ENCODE data around the gene FUT6. TPM values are rescaled to one million over a fixed set of nuclear protein-coding genes. Genes with fewer than 3 reads are reported as not detected.

Gene FUT6
- total RNA-seq, 1 donor from 2014 or later = not detected

GRCh38 chr19:5837761-5838352 lies 1.6 kb downstream of the FUT6 start:
- DNase-seq (ENCODE audit: low spot score in 2 of 2, unreplicated experiment in 2 of 2) = no peak
- Mint-ChIP-seq H3K36me3 (no peaks in the 10 kb centered on the region), H3K27me3 (ENCODE audit: low read depth) (peaks cover 18% of the 10 kb centered on the region), H3K9me3 (no peaks in the 10 kb centered on the region), H3K27ac (no peak overlapping the region), H3K4me3 (no peak overlapping the region), H3K4me1 (no peaks in the 10 kb centered on the region)
- no peak for TF ChIP-seq CTCF (IDR thresholded peaks at IDR 0.05; ENCODE audit: unreplicated experiment)

- DNase-seq (ENCODE audit: low spot score in 2 of 2, unreplicated experiment in 2 of 2) = no peak
- H3K36me3 Mint-ChIP-seq = no peaks in the 10 kb centered on the region
- no peak for TF ChIP-seq CTCF (IDR thresholded peaks at IDR 0.05; ENCODE audit: unreplicated experiment)
- no peak overlapping the region for H3K27ac Mint-ChIP-seq
- peaks cover 20% of the 10 kb centered on the region for H3K27me3 Mint-ChIP-seq (ENCODE audit: low read depth)
- H3K4me3 Mint-ChIP-seq = no peak overlapping the region
- no peaks in the 10 kb centered on the region for H3K9me3 Mint-ChIP-seq
- peaks cover 7% of the 10 kb centered on the region for H3K4me1 Mint-ChIP-seq
These were observed 6.8 kb downstream of the FUT6 start for GRCh38 chr19:5832527-5833216.

GRCh38 chr19:5832061-5832460 lies 7.4 kb downstream of the FUT6 start:
- H3K9me3 Mint-ChIP-seq = no peaks in the 10 kb centered on the region
- no peak overlapping the region for H3K27ac Mint-ChIP-seq
- DNase-seq (ENCODE audit: low spot score in 2 of 2, unreplicated experiment in 2 of 2) = no peak
- peaks cover 8% of the 10 kb centered on the region for H3K4me1 Mint-ChIP-seq
- no peak overlapping the region for H3K4me3 Mint-ChIP-seq
- TF ChIP-seq CTCF (IDR thresholded peaks at IDR 0.05; ENCODE audit: unreplicated experiment) = no peak
- peaks cover 20% of the 10 kb centered on the region for H3K27me3 Mint-ChIP-seq (ENCODE audit: low read depth)
- H3K36me3 Mint-ChIP-seq = no peaks in the 10 kb centered on the region

- peaks cover 20% of the 10 kb centered on the region for H3K27me3 Mint-ChIP-seq (ENCODE audit: low read depth)
- no peak overlapping the region for H3K27ac Mint-ChIP-seq
- H3K4me3 Mint-ChIP-seq = no peak overlapping the region
- H3K9me3 Mint-ChIP-seq = no peaks in the 10 kb centered on the region
- DNase-seq (ENCODE audit: low spot score in 2 of 2, unreplicated experiment in 2 of 2) = no peak
- H3K4me1 Mint-ChIP-seq = peaks cover 11% of the 10 kb centered on the region
- no peaks in the 10 kb centered on the region for H3K36me3 Mint-ChIP-seq
- TF ChIP-seq CTCF (IDR thresholded peaks at IDR 0.05; ENCODE audit: unreplicated experiment) = no peak
These were observed 8.3 kb downstream of the FUT6 start for GRCh38 chr19:5831159-5831558.

DNA sequence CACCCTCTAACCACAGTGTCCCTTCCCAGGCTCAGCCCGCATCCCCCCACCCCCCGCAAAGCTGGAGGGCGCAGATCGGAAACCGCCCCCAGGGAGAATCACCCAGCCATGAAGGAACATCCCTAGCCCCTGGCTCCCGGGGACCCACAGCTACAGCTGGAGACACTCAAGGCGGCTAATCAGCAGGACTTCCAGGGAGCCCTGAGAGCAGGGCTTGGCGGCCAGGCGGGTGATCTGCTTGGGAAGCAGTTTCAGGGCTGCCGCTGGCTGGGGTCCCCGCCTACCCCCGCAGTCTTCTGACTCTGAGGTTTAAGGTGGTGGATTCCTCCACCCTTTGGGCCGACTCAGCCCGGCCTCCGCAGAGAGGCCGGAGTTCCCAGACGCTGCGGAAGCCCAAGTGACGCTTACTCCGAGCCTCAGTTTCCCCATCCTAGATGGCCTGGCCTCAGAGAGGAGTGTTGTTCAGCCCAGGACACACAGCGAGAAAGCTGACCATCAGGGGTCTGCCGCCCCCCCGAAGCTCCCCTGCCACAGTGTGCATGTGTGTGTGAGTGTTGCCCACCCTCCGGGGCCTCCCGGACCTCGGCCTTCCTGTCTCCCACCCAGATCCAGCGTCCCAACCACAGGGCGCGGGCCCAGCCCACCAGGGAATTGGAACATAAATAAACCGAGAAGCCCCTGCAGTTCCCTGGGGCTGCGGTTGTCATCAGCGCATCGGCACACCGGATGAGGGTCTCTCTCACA lies 9.8 kb downstream of the FUT6 start:
- H3K27me3 Mint-ChIP-seq (ENCODE audit: low read depth) = peaks cover 13% of the 10 kb centered on the region
- H3K4me1 Mint-ChIP-seq = peaks cover 11% of the 10 kb centered on the region
- H3K36me3 Mint-ChIP-seq = no peaks in the 10 kb centered on the region
- H3K27ac Mint-ChIP-seq = peak overlapping the region; percentile 64
- TF ChIP-seq CTCF (IDR thresholded peaks at IDR 0.05; ENCODE audit: unreplicated experiment) = no peak
- no peaks in the 10 kb centered on the region for H3K9me3 Mint-ChIP-seq
- DNase-seq (ENCODE audit: low spot score in 2 of 2, unreplicated experiment in 2 of 2) = no peak
- H3K4me3 Mint-ChIP-seq = peak overlapping the region; percentile 98
